Measurements from ENCODE around the gene MYO1H.

GRCh38 chr12:109329003-109329402 is 18.7 kb upstream of the MYO1H start:
- TF ChIP-seq CTCF (IDR thresholded peaks at IDR 0.05; ENCODE audit: low read depth, low read length) = no peak
- TF ChIP-seq EZH2phosphoT487 (IDR thresholded peaks at IDR 0.05; ENCODE audit: low read depth) = no peak

Data from OCI-LY3 (cell line).